Trophoblast cell (in vitro differentiated cells and primary cell): ENCODE results near the gene ROR1.
A peak's percentile ranks its signal among the peaks of the same experiment; 100 is the strongest.

ENCODE experiments used
- DNase-seq, 2 donors: peaks; one replicate each; pipeline ENCODE4 v3.0.0-alpha.2; 2016
- H2AFZ ChIP-seq: 2 replicates; pipeline ENCODE4 v1.6.1; 2013; ENCODE audit warnings: low read length, moderate library complexity, mild to moderate bottlenecking; ENCODE audit not compliant: insufficient read depth, poor library complexity
- H2AK5ac ChIP-seq: 2 replicates; pipeline ENCODE4 v1.6.1; 2013; ENCODE audit warnings: mild to moderate bottlenecking, low read length
- H2BK120ac ChIP-seq: 2 replicates; pipeline ENCODE4 v1.6.1; 2013; ENCODE audit warnings: low read length, mild to moderate bottlenecking, moderate library complexity; ENCODE audit not compliant: insufficient read depth, poor library complexity
- H2BK12ac ChIP-seq: 2 replicates; pipeline ENCODE4 v1.6.1; 2013; ENCODE audit warnings: mild to moderate bottlenecking, low read length, moderate library complexity
- H2BK5ac ChIP-seq: 2 replicates; pipeline ENCODE4 v1.6.1; 2013; ENCODE audit warnings: low read length, low read depth, moderate library complexity, mild to moderate bottlenecking; ENCODE audit not compliant: poor library complexity
- H3K14ac ChIP-seq: 2 replicates; pipeline ENCODE4 v1.6.1; 2013; ENCODE audit warnings: mild to moderate bottlenecking, low read length
- H3K18ac ChIP-seq: 2 replicates; pipeline ENCODE4 v1.6.1; 2013; ENCODE audit warnings: mild to moderate bottlenecking, low read length
- H3K23ac ChIP-seq: 2 replicates; pipeline ENCODE4 v1.6.1; 2013; ENCODE audit warnings: low read length
- H3K27ac ChIP-seq: 2 replicates; pipeline ENCODE4 v1.5.1; 2013; ENCODE audit warnings: low read depth, mild to moderate bottlenecking, inconsistent platforms, low read length, moderate library complexity
- H3K27me3 ChIP-seq: 2 replicates; pipeline ENCODE4 v1.6.1; 2013; ENCODE audit warnings: inconsistent platforms, mild to moderate bottlenecking, low read length, moderate library complexity; ENCODE audit not compliant: insufficient read depth
- H3K36me3 ChIP-seq, 2 experiments: 1 replicate in 1 of 2; 2 replicates in 1 of 2; pipeline ENCODE4 v1.6.1; 2013; ENCODE audit warnings: low read length in 2 of 2, mild to moderate bottlenecking in 2 of 2, moderate library complexity in 1 of 2; ENCODE audit not compliant: insufficient read depth in 2 of 2, control insufficient read depth in 1 of 2
- H3K4ac ChIP-seq: 2 replicates; pipeline ENCODE4 v1.6.1; 2013; ENCODE audit warnings: low read depth, mild to moderate bottlenecking, low read length, moderate library complexity
- H3K4me1 ChIP-seq, 2 experiments: 1 replicate in 1 of 2; 2 replicates in 1 of 2; pipeline ENCODE4 v1.6.1; 2013; ENCODE audit warnings: low read length in 2 of 2, mild to moderate bottlenecking in 2 of 2, moderate library complexity in 1 of 2; ENCODE audit not compliant: insufficient read depth in 2 of 2, control insufficient read depth in 1 of 2
- H3K4me2 ChIP-seq: 2 replicates; pipeline ENCODE4 v1.6.1; 2013; ENCODE audit warnings: inconsistent platforms, mild to moderate bottlenecking, low read length, moderate library complexity
- H3K4me3 ChIP-seq: 2 replicates; pipeline ENCODE4 v1.5.1; 2013; ENCODE audit warnings: mild to moderate bottlenecking, low read depth, low read length, inconsistent platforms
- H3K79me1 ChIP-seq: one replicate; pipeline ENCODE4 v1.6.1; 2013; ENCODE audit warnings: low read length
- H3K79me2 ChIP-seq: 2 replicates; pipeline ENCODE4 v1.6.1; 2013; ENCODE audit warnings: low read length, mild to moderate bottlenecking; ENCODE audit not compliant: control insufficient read depth, insufficient read depth, poor library complexity
- H3K9ac ChIP-seq: 2 replicates; pipeline ENCODE4 v1.6.1; 2013; ENCODE audit warnings: mild to moderate bottlenecking, low read length
- H3K9me3 ChIP-seq: 2 replicates; pipeline ENCODE4 v1.6.1; 2013; ENCODE audit warnings: low read depth, mild to moderate bottlenecking, control low read depth, inconsistent platforms, low read length; ENCODE audit not compliant: insufficient read depth
- H4K12ac ChIP-seq: 2 replicates; pipeline ENCODE4 v1.6.1; 2013; ENCODE audit warnings: low read depth, mild to moderate bottlenecking, low read length, moderate library complexity
- H4K8ac ChIP-seq: 2 replicates; pipeline ENCODE4 v1.6.1; 2013; ENCODE audit warnings: low read depth, mild to moderate bottlenecking, low read length, moderate library complexity
- H4K91ac ChIP-seq: one replicate; pipeline ENCODE4 v1.6.1; 2013; ENCODE audit warnings: low read depth, mild to moderate bottlenecking, low read length, moderate library complexity
- WGBS: extraction: QIAGEN DNeasy Blood & Tissue Kit; methylation state at CpG from one replicate; pipeline ENCODE4 v1.1.7; 2013; ENCODE audit warnings: missing lambda C conversion rate; ENCODE audit not compliant: insufficient read length, insufficient coverage; ENCODE audit errors: extremely low coverage; 5-methylcytosine and 5-hydroxymethylcytosine counted together

The ROR1 gene

GRCh38 chr1:64041371-64042131, 267.7 kb downstream of the ROR1 start:
- Histone ChIP-seq H3K14ac (no peak overlapping the region), H2AFZ (no peak overlapping the region), H3K23ac (no peak overlapping the region), H3K27me3 (no peaks in the 10 kb centered on the region), H4K8ac (no peak overlapping the region), H4K12ac (no peak overlapping the region), H2BK120ac (no peak overlapping the region), H2BK12ac (no peak overlapping the region), H2BK5ac (no peak overlapping the region), H3K27ac (no peak overlapping the region), H4K91ac (no peak overlapping the region), H3K79me1 (no peaks in the 10 kb centered on the region), H3K4ac (no peak overlapping the region), H3K4me2 (no peak overlapping the region), H3K9me3 (no peaks in the 10 kb centered on the region), H3K4me1 (peaks cover 3 to 14% of the 10 kb centered on the region in 2 experiments), H3K79me2 (no peaks in the 10 kb centered on the region), H3K4me3 (no peak overlapping the region), H3K9ac (no peak overlapping the region), H3K36me3 (no peaks in the 10 kb centered on the region), H2AK5ac (no peak overlapping the region), H3K18ac (no peak overlapping the region)
- no CpG with 5 or more reads among the region's 3 CpGs for WGBS
- no peak for DNase-seq

GRCh38 chr1:64042331-64043100, 268.7 kb downstream of the ROR1 start:
- Histone ChIP-seq H2BK120ac (peak overlapping the region; percentile 52), H3K23ac (no peak overlapping the region), H2AFZ (no peak overlapping the region), H3K9me3 (no peaks in the 10 kb centered on the region), H2AK5ac (no peak overlapping the region), H3K9ac (no peak overlapping the region), H2BK12ac (no peak overlapping the region), H3K27ac (no peak overlapping the region), H3K18ac (peak overlapping the region; percentile 53), H2BK5ac (no peak overlapping the region), H4K12ac (no peak overlapping the region), H3K79me2 (no peaks in the 10 kb centered on the region), H3K36me3 (no peaks in the 10 kb centered on the region), H3K27me3 (no peaks in the 10 kb centered on the region), H3K4me1 (peaks cover 3 to 14% of the 10 kb centered on the region in 2 experiments), H3K4me2 (no peak overlapping the region), H4K91ac (no peak overlapping the region), H3K79me1 (no peaks in the 10 kb centered on the region), H3K14ac (no peak overlapping the region), H3K4me3 (no peak overlapping the region), H4K8ac (peak overlapping the region; percentile 23), H3K4ac (no peak overlapping the region)
- peak; percentile 58 to 84 for DNase-seq
- WGBS: no CpG with 5 or more reads among the region's 10 CpGs

DNA sequence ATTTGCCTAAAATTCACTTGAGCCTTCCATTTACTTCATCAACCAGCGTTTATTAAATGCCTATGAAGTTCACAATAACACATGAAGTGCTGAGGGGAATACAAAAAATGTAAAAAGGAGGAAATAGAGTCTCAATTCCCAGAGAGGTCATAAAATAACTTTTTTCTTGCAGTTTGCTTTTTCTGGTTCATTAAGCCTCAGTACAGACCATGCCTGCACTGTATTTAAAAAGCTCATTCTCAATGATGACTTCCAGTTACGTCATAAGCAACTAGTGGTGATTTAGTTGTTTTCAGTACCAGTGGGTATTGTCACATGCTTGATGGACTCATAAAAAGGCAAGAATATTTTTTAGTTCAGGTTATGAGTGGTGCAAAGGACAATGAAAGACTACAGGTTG, 269.5 kb downstream of the ROR1 start:
- no peak overlapping the region for H4K8ac ChIP-seq
- no CpG with 5 or more reads among the region's 2 CpGs for WGBS
- H2AK5ac ChIP-seq: no peak overlapping the region
- no peak overlapping the region for H3K4me3 ChIP-seq
- H2BK12ac ChIP-seq: no peak overlapping the region
- H2BK120ac ChIP-seq: no peak overlapping the region
- H3K4ac ChIP-seq: no peak overlapping the region
- no peak overlapping the region for H3K4me2 ChIP-seq
- DNase-seq: no peak
- H3K36me3 ChIP-seq: no peaks in the 10 kb centered on the region
- H3K79me1 ChIP-seq: no peaks in the 10 kb centered on the region
- H4K12ac ChIP-seq: no peak overlapping the region
- no peak overlapping the region for H2BK5ac ChIP-seq
- no peaks in the 10 kb centered on the region for H3K79me2 ChIP-seq
- no peak overlapping the region for H3K14ac ChIP-seq
- no peak overlapping the region for H3K9ac ChIP-seq
- no peak overlapping the region for H3K27ac ChIP-seq
- H3K18ac ChIP-seq: no peak overlapping the region
- no peaks in the 10 kb centered on the region for H3K27me3 ChIP-seq
- H4K91ac ChIP-seq: no peak overlapping the region
- H3K23ac ChIP-seq: no peak overlapping the region
- H3K4me1 ChIP-seq: peaks cover 0 to 8% of the 10 kb centered on the region in 2 experiments
- H3K9me3 ChIP-seq: no peaks in the 10 kb centered on the region
- H2AFZ ChIP-seq: no peak overlapping the region

GRCh38 chr1:64043976-64044375, 270.2 kb downstream of the ROR1 start:
- Histone ChIP-seq H3K79me2 (no peaks in the 10 kb centered on the region), H3K9me3 (no peaks in the 10 kb centered on the region), H3K4me3 (no peak overlapping the region), H3K4ac (no peak overlapping the region), H3K27ac (no peak overlapping the region), H2BK120ac (no peak overlapping the region), H2BK12ac (no peak overlapping the region), H3K4me2 (no peak overlapping the region), H4K12ac (no peak overlapping the region), H2BK5ac (no peak overlapping the region), H4K8ac (no peak overlapping the region), H3K79me1 (no peaks in the 10 kb centered on the region), H3K36me3 (no peaks in the 10 kb centered on the region), H3K23ac (no peak overlapping the region), H2AFZ (no peak overlapping the region), H3K14ac (no peak overlapping the region), H3K9ac (no peak overlapping the region), H3K18ac (no peak overlapping the region), H3K27me3 (no peaks in the 10 kb centered on the region), H4K91ac (no peak overlapping the region), H2AK5ac (no peak overlapping the region), H3K4me1 (peaks cover 0 to 7% of the 10 kb centered on the region in 2 experiments)
- peak; percentile 66 to 80 for DNase-seq
- WGBS: no CpG with 5 or more reads among the region's 5 CpGs
